Smooth muscle cell (in vitro differentiated cells): ENCODE measurements around the gene SMIM14. TPM values are rescaled to one million over a fixed set of nuclear protein-coding genes. Genes with fewer than 3 reads are reported as not detected.

Experiments used
- DNase-seq: peaks from one replicate; lab custom pipeline; 2025; ENCODE audit not compliant: unreplicated experiment; lab: John Stamatoyannopoulos, UW
- H2AFZ ChIP-seq: fragments of 200-600 bp; sonication (generic); 2 replicates; pipeline ENCODE4 v1.6.0; 2016; ENCODE audit warnings: antibody characterized with exemption, low read depth, mild to moderate bottlenecking
- H3F3A ChIP-seq: fragments of 200-600 bp; sonication (generic); 2 replicates; pipeline ENCODE4 v1.6.0; 2017; ENCODE audit warnings: antibody characterized with exemption, low read depth
- H3K27ac ChIP-seq: fragments of 200-600 bp; sonication (generic); 2 replicates; pipeline ENCODE4 v1.5.1; 2016; ENCODE audit warnings: low read depth, mild to moderate bottlenecking
- H3K27me3 ChIP-seq: fragments of 200-600 bp; sonication (generic); 2 replicates; pipeline ENCODE4 v1.6.1; 2016; ENCODE audit warnings: low read depth, mild to moderate bottlenecking
- H3K36me3 ChIP-seq: fragments of 200-600 bp; sonication (generic); 2 replicates; pipeline ENCODE4 v1.5.1; 2016; ENCODE audit warnings: low read depth
- H3K4me1 ChIP-seq: fragments of 200-600 bp; sonication (generic); 2 replicates; pipeline ENCODE4 v1.5.1; 2016; ENCODE audit warnings: low read depth
- H3K4me2 ChIP-seq: fragments of 200-600 bp; sonication (generic); 2 replicates; pipeline ENCODE4 v1.6.0; 2016; ENCODE audit warnings: mild to moderate bottlenecking
- H3K4me3 ChIP-seq: fragments of 200-600 bp; sonication (generic); 2 replicates; pipeline ENCODE4 v1.5.1; 2016; ENCODE audit warnings: mild to moderate bottlenecking
- H3K79me2 ChIP-seq: fragments of 200-600 bp; sonication (generic); 2 replicates; pipeline ENCODE4 v1.6.0; 2016; ENCODE audit warnings: low read depth, mild to moderate bottlenecking
- H3K9ac ChIP-seq: fragments of 200-600 bp; sonication (generic); 2 replicates; pipeline ENCODE4 v1.6.0; 2016; ENCODE audit warnings: low read depth
- H3K9me3 ChIP-seq: fragments of 200-600 bp; sonication (generic); replicated peaks from 2 replicates; pipeline ENCODE4 v1.5.1; 2016; ENCODE audit warnings: low read depth
- H4K20me1 ChIP-seq: fragments of 200-600 bp; sonication (generic); 2 replicates; pipeline ENCODE4 v1.6.0; 2016; ENCODE audit warnings: low read depth
- CTCF ChIP-seq: fragments of 200-600 bp; sonication (generic); IDR thresholded peaks from 2 replicates; pipeline ENCODE4 v1.5.1; 2017; ENCODE audit warnings: borderline replicate concordance, mild to moderate bottlenecking, antibody characterized with exemption; ENCODE audit not compliant: insufficient read depth, poor library complexity, severe bottlenecking
- WGBS: methylation state at CpG from one replicate; pipeline ENCODE4 v1.1.7; 2016; ENCODE audit warnings: low lambda C conversion rate; 5-methylcytosine and 5-hydroxymethylcytosine counted together
- polyA plus RNA-seq: library from polyadenylated mRNA; unstranded; fragments of >200 nt; fragmentation: Nextera tagmentation; extraction: Ambion mirVana; gene quantifications from 2 replicates; pipeline ENCODE4 v1.2.1, GENCODE V29; 2016
- total RNA-seq: library from RNA; depleted of rRNA; stranded (reverse); fragments of >200 nt; gene quantifications from 2 replicates; pipeline ENCODE4 v1.2.3, GENCODE V29; 2014

Gene SMIM14
- total and polyA plus RNA-seq, 2 experiments from 2014 or later, result 45.0 to 47.4 TPM

- H3K9me3 ChIP-seq, result no peaks in the 10 kb centered on the region
- DNase-seq, result no peak
- no peaks in the 10 kb centered on the region for H3K36me3 ChIP-seq
- H3K27ac ChIP-seq, result peak overlapping the region; percentile 57
- H3K4me1 ChIP-seq, result no peaks in the 10 kb centered on the region
- H2AFZ ChIP-seq, result no peak overlapping the region
- no peak overlapping the region for H3K4me2 ChIP-seq
- H4K20me1 ChIP-seq, result no peaks in the 10 kb centered on the region
- no peaks in the 10 kb centered on the region for H3K79me2 ChIP-seq
- WGBS, result 88% methylated on average over 4 of the region's 4 CpGs
- no peak for TF ChIP-seq CTCF
- H3K9ac ChIP-seq, result no peak overlapping the region
- no peak overlapping the region for H3K4me3 ChIP-seq
- H3F3A ChIP-seq, result peaks cover 13% of the 10 kb centered on the region
- no peaks in the 10 kb centered on the region for H3K27me3 ChIP-seq
Observed at GRCh38 chr4:39569209-39569608, 69.5 kb downstream of the SMIM14 start.

DNA sequence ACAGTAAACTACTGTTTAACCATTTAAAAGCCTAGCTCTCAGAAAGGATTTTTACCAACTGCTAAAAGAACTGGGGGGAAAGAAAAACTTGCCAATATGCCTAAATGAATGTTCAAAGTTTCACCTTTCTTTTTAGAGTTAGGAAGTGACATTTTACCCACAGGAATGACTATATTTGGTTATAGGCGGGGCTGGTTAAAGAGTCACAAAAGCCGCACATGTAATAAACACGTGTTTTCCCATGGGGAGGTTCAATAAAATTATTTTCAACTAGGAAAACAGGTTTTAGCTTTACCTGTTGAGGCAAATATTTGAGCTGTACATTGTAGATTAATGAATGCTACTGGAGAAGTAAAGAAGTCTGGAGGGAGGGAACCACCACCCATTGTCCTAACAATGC lies 69.9 kb downstream of the SMIM14 start:
- Histone ChIP-seq H3K9me3 (no peaks in the 10 kb centered on the region), H3K4me3 (no peak overlapping the region), H3K27ac (peak overlapping the region; percentile 57), H4K20me1 (no peaks in the 10 kb centered on the region), H3K79me2 (no peaks in the 10 kb centered on the region), H3F3A (peaks cover 13% of the 10 kb centered on the region), H3K36me3 (no peaks in the 10 kb centered on the region), H3K27me3 (no peaks in the 10 kb centered on the region), H3K4me2 (no peak overlapping the region), H2AFZ (no peak overlapping the region), H3K9ac (no peak overlapping the region), H3K4me1 (no peaks in the 10 kb centered on the region)
- WGBS, result 90% methylated on average over 3 of the region's 3 CpGs
- no peak for TF ChIP-seq CTCF
- DNase-seq, result no peak

DNA sequence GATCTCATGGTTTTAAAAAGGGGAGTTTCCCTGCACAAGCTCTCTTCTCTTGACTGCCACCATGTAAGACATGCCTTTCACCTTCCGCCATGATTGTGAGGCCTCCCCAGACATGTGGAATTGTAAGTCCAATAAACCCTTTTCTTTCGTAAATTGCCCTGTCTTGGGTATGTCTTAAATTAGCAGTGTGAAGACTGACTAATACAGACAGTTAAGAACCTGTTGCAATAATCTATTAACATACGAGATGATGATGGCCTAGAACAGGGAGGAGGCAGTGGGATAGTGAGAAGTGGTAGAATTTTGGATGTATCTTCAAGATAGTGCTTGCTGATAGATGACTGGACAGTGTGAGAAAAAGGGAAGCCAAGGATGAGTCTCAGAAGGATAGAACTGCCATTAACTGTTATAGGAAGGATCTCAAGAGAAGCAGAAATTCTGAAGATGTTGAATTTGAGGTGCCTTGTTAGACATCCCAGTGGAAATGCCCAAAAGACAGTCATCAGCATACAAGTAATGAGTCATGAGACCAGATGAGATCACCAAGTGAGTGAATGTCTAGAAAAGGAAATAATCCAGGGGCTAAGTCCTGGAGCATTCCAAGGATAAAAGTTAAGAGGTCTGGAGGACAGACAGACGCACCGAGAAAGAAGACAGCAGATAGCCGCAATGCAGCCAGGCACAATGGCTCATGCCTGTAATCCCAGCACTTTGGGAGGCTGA lies 72.6 kb downstream of the SMIM14 start:
- WGBS, result 42% methylated on average over 6 of the region's 6 CpGs
- H4K20me1 ChIP-seq, result no peaks in the 10 kb centered on the region
- no peaks in the 10 kb centered on the region for H3K79me2 ChIP-seq
- no peaks in the 10 kb centered on the region for H3K9me3 ChIP-seq
- no peak overlapping the region for H3K4me2 ChIP-seq
- H3K9ac ChIP-seq, result peak overlapping the region; percentile 85
- DNase-seq, result no peak
- peaks cover 13% of the 10 kb centered on the region for H3F3A ChIP-seq
- no peak for TF ChIP-seq CTCF
- H3K36me3 ChIP-seq, result no peaks in the 10 kb centered on the region
- H2AFZ ChIP-seq, result no peak overlapping the region
- no peaks in the 10 kb centered on the region for H3K4me1 ChIP-seq
- H3K27me3 ChIP-seq, result no peaks in the 10 kb centered on the region
- H3K4me3 ChIP-seq, result no peak overlapping the region
- H3K27ac ChIP-seq, result peak overlapping the region; percentile 97

- 92% methylated on average over 6 of the region's 6 CpGs for WGBS
Observed at GRCh38 chr4:39563346-39563847, 75.3 kb downstream of the SMIM14 start.

More at GRCh38 chr4:39563346-39563847, 75.3 kb downstream of the SMIM14 start:
- no peaks in the 10 kb centered on the region for H3K79me2 ChIP-seq
- TF ChIP-seq CTCF, result no peak
- H4K20me1 ChIP-seq, result no peaks in the 10 kb centered on the region
- H3K4me1 ChIP-seq, result peaks cover 11% of the 10 kb centered on the region
- H3K36me3 ChIP-seq, result no peaks in the 10 kb centered on the region
- peaks cover 23% of the 10 kb centered on the region for H3F3A ChIP-seq
- H3K27ac ChIP-seq, result no peak overlapping the region
- no peak overlapping the region for H3K9ac ChIP-seq
- no peak overlapping the region for H3K4me2 ChIP-seq
- DNase-seq, result no peak
- H2AFZ ChIP-seq, result no peak overlapping the region
- H3K9me3 ChIP-seq, result no peaks in the 10 kb centered on the region
- H3K4me3 ChIP-seq, result no peak overlapping the region
- no peaks in the 10 kb centered on the region for H3K27me3 ChIP-seq
